HG03354 (cell line): Measurements from ENCODE around the gene PI4K2A.
"Not testable (repeated sequence)": the region's sequence is repeated elsewhere in the genome, so short reads cannot be mapped to it uniquely, and the experiment has no call there.

ENCODE experiments used
- ATAC-seq: cut with Tn5 transposase; IDR thresholded peaks from one replicate; pipeline ENCODE4 v1.9.1; 2021; ENCODE audit warnings: mild to moderate bottlenecking; ENCODE audit not compliant: unreplicated experiment, poor library complexity, severe bottlenecking

Gene PI4K2A

GRCh38 chr10:97629289-97629688 lies 11.2 kb upstream of the PI4K2A start:
- no peak for ATAC-seq

GRCh38 chr10:97631098-97631497 lies 9.4 kb upstream of the PI4K2A start:
- ATAC-seq: no peak

- peak; percentile 99 for ATAC-seq
Measured at GRCh38 chr10:97632949-97633884, 7.3 kb upstream of the PI4K2A start, which contains the start of gene MORN4. TSS of gene MORN4 (minus strand) at chr10:97633500. CDS start at chr10:97619653, 13,847 bp downstream.

GRCh38 chr10:97633921-97634320 lies 6.5 kb upstream of the PI4K2A start:
- no peak for ATAC-seq

GRCh38 chr10:97635577-97635976 lies 4.9 kb upstream of the PI4K2A start:
- no peak for ATAC-seq

GRCh38 chr10:97639090-97639489 lies 1.4 kb upstream of the PI4K2A start:
- not testable (repeated sequence) for ATAC-seq

GRCh38 chr10:97640868-97641811 lies 669 bp downstream of the PI4K2A start:
- ATAC-seq: peak; percentile 29

GRCh38 chr10:97642471-97643159 lies 2.1 kb downstream of the PI4K2A start:
- not testable (repeated sequence) for ATAC-seq

GRCh38 chr10:97643441-97643985 lies 3.0 kb downstream of the PI4K2A start:
- ATAC-seq: no peak

- no peak for ATAC-seq
Measured at GRCh38 chr10:97644936-97645335, 4.5 kb downstream of the PI4K2A start.

GRCh38 chr10:97647556-97647955 lies 7.1 kb downstream of the PI4K2A start:
- no peak for ATAC-seq

GRCh38 chr10:97648562-97649404 lies 8.3 kb downstream of the PI4K2A start:
- peak; percentile 76 for ATAC-seq

GRCh38 chr10:97649405-97649750 lies 8.9 kb downstream of the PI4K2A start:
- not testable (repeated sequence) for ATAC-seq

GRCh38 chr10:97650726-97651125 lies 10.3 kb downstream of the PI4K2A start:
- ATAC-seq: no peak

GRCh38 chr10:97651773-97652172 lies 11.3 kb downstream of the PI4K2A start:
- ATAC-seq: no peak

GRCh38 chr10:97656777-97657176 lies 16.3 kb downstream of the PI4K2A start:
- no peak for ATAC-seq

GRCh38 chr10:97659589-97659988 lies 19.1 kb downstream of the PI4K2A start:
- no peak for ATAC-seq

- ATAC-seq: no peak
Measured at GRCh38 chr10:97664282-97664850, 23.9 kb downstream of the PI4K2A start.
